Left colon (tissue), 2 donors: ENCODE results near the gene PVALB. TPM values are rescaled to one million over a fixed set of nuclear protein-coding genes. Genes with fewer than 3 reads are reported as not detected.
"Not testable (repeated sequence)": the region's sequence is repeated elsewhere in the genome, so short reads cannot be mapped to it uniquely, and the experiment has no call there.

Source experiments
- ATAC-seq: fragments of 200-7000 bp; cut with Tn5 transposase; one replicate; pipeline ENCODE4 v1.9.1; 2020; ENCODE audit warnings: mild to moderate bottlenecking, moderate library complexity
- DNase-seq, 2 donors: peaks; one replicate each; pipeline ENCODE4 v3.0.0-alpha.2; 2020
- intact Hi-C, 2 donors: fragments of 100-400 bp; cut with DNase I in 1 of 2; cut with micrococcal nuclease in 1 of 2; formaldehyde crosslinking; loops; one replicate each; pipeline versions ENCODE4 v1.11.2 to v1.14.0; 2022; cut with DNase I, micrococcal nuclease
- total RNA-seq, 2 donors: library from RNA; stranded (reverse); fragmentation: NEBNext Ultra II Directional; extraction: Animal tissue kit (Norgen Biotek cat#: 25700); gene quantifications; one replicate each; pipeline ENCODE4 v1.2.1, GENCODE V29; 2021
- donor health status: DM: no; HTN: no; CAD: no.
- donor health status: DM: yes; HTN: yes; CAD: no.

PVALB gene
- total RNA-seq, 2 donors from 2014 or later = not detected

GRCh38 chr22:36765943-36766450, 50.8 kb downstream of the PVALB start:
- intact Hi-C loops = loop anchor here in 1 of 2 donors (10.0 kb wide), 1 partner anchor 221 kb away; no protein-coding TSS in a partner anchor
- ATAC-seq = no peak

GRCh38 chr22:36765131-36765942, 51.5 kb downstream of the PVALB start:
- no peak for DNase-seq
- intact Hi-C loops = loop anchor here in 1 of 2 donors (10.0 kb wide), 1 partner anchor 221 kb away; no protein-coding TSS in a partner anchor
- no peak for ATAC-seq

More at GRCh38 chr22:36765943-36766450, 50.8 kb downstream of the PVALB start:
- DNase-seq = no peak

- intact Hi-C loops = loop anchor here in 1 of 2 donors (10.0 kb wide), 1 partner anchor 220 kb away; no protein-coding TSS in a partner anchor
- no peak for ATAC-seq
- no peak for DNase-seq
These were observed 52.2 kb downstream of the PVALB start for GRCh38 chr22:36764641-36765040.

GRCh38 chr22:36764060-36764459, 52.8 kb downstream of the PVALB start:
- no peak for DNase-seq
- no peak for ATAC-seq
- intact Hi-C loops = loop anchor here in 1 of 2 donors (10.0 kb wide), 1 partner anchor 219 kb away; no protein-coding TSS in a partner anchor

GRCh38 chr22:36763576-36763975, 53.3 kb downstream of the PVALB start:
- peak; percentile 26 for ATAC-seq
- no peak for DNase-seq
- intact Hi-C loops = loop anchor here in 1 of 2 donors (10.0 kb wide), 1 partner anchor 219 kb away; no protein-coding TSS in a partner anchor

- ATAC-seq = no peak
- intact Hi-C loops = loop anchor here in 1 of 2 donors (10.0 kb wide), 1 partner anchor 218 kb away; no protein-coding TSS in a partner anchor
- peak; percentile 42 to 62 for DNase-seq
These were observed 54.1 kb downstream of the PVALB start for GRCh38 chr22:36762687-36763260.

- intact Hi-C loops = loop anchor here in 1 of 2 donors (10.0 kb wide), 1 partner anchor 217 kb away; no protein-coding TSS in a partner anchor
- ATAC-seq (peak; percentile 25), DNase-seq (no peak)
These were observed 55.1 kb downstream of the PVALB start for GRCh38 chr22:36761553-36762240.

- ATAC-seq (no peak), DNase-seq (no peak)
- intact Hi-C loops = loop anchor here in 1 of 2 donors (10.0 kb wide), 1 partner anchor 216 kb away; no protein-coding TSS in a partner anchor
These were observed 56.0 kb downstream of the PVALB start for GRCh38 chr22:36760786-36761185.

GRCh38 chr22:36759481-36760159, 57.2 kb downstream of the PVALB start:
- intact Hi-C loops = loop anchor here in 1 of 2 donors (10.0 kb wide), 1 partner anchor 215 kb away; no protein-coding TSS in a partner anchor
- ATAC-seq = no peak
- DNase-seq = no peak

GRCh38 chr22:36758792-36759271, 58.0 kb downstream of the PVALB start:
- intact Hi-C loops = no loop called here
- DNase-seq (no peak), ATAC-seq (no peak)

- peak; percentile 78 to 89 for DNase-seq
- intact Hi-C loops = no loop called here
- peak; percentile 84 for ATAC-seq
These were observed 59.1 kb downstream of the PVALB start for GRCh38 chr22:36757668-36758211.

GRCh38 chr22:36756746-36757655, 59.8 kb downstream of the PVALB start:
- intact Hi-C loops = no loop called here
- ATAC-seq (no peak), DNase-seq (no peak)

GRCh38 chr22:36756031-36756430, 60.8 kb downstream of the PVALB start:
- DNase-seq = no peak
- intact Hi-C loops = no loop called here
- no peak for ATAC-seq

GRCh38 chr22:36755316-36755715, 61.5 kb downstream of the PVALB start:
- DNase-seq = no peak
- intact Hi-C loops = no loop called here
- ATAC-seq = no peak

GRCh38 chr22:36754881-36755280, 62.0 kb downstream of the PVALB start:
- DNase-seq, intact Hi-C loops, ATAC-seq: not testable (repeated sequence)

- DNase-seq (no peak), ATAC-seq (no peak)
- intact Hi-C loops = no loop called here
These were observed 62.9 kb downstream of the PVALB start for GRCh38 chr22:36753916-36754315.
